Measurements from ENCODE around the gene SCN4A. TPM values are rescaled to one million over a fixed set of nuclear protein-coding genes. Genes with fewer than 3 reads are reported as not detected.
"Not testable (repeated sequence)": the region's sequence is repeated elsewhere in the genome, so short reads cannot be mapped to it uniquely, and the experiment has no call there.

The SCN4A gene
- total and polyA plus RNA-seq, 2 donors = 0.19 to 0.46 TPM

- DNase-seq (ENCODE audit: low read depth in 6 of 9, low spot score in 9 of 9); H3K27ac ChIP-seq (ENCODE audit: low read depth in 1 of 2, low read length in 1 of 2): not testable (repeated sequence)
- WGBS = 91% methylated on average over 11 of the region's 11 CpGs
These were observed 80.2 kb downstream of the SCN4A start for GRCh38 chr17:63892316-63893037.

GRCh38 chr17:63889026-63889848, 83.5 kb downstream of the SCN4A start:
- H3K9me3 ChIP-seq (ENCODE audit: control insufficient read depth in 2 of 2, insufficient read depth in 1 of 2, low read length in 1 of 2); H3K27ac ChIP-seq (ENCODE audit: low read depth in 1 of 2, low read length in 1 of 2); H3K36me3 ChIP-seq (ENCODE audit: control insufficient read depth in 2 of 2, insufficient read depth in 2 of 2, low read length in 1 of 2); H3K4me1 ChIP-seq (ENCODE audit: control insufficient read depth in 2 of 2, insufficient read depth in 2 of 2, low read length in 2 of 2); H3K27me3 ChIP-seq (ENCODE audit: control insufficient read depth in 2 of 2, insufficient read depth in 1 of 2, low read length in 1 of 2); H3K4me3 ChIP-seq (ENCODE audit: low read length in 2 of 2): not testable (repeated sequence)
- peak in 3 of 9 donors; percentile 9 to 20 (median 13) for DNase-seq (ENCODE audit: low read depth in 6 of 9, low spot score in 9 of 9)
- 46% methylated on average over 13 of the region's 13 CpGs for WGBS

More at GRCh38 chr17:63892316-63893037, 80.2 kb downstream of the SCN4A start:
- not testable (repeated sequence) for H3K36me3 ChIP-seq (ENCODE audit: control insufficient read depth in 2 of 2, insufficient read depth in 2 of 2, low read length in 1 of 2); H3K4me1 ChIP-seq (ENCODE audit: control insufficient read depth in 2 of 2, insufficient read depth in 2 of 2, low read length in 2 of 2); H3K9me3 ChIP-seq (ENCODE audit: control insufficient read depth in 2 of 2, insufficient read depth in 1 of 2, low read length in 1 of 2); H3K27me3 ChIP-seq (ENCODE audit: control insufficient read depth in 2 of 2, insufficient read depth in 1 of 2, low read length in 1 of 2); H3K4me3 ChIP-seq (ENCODE audit: low read length in 2 of 2)

Other genes starting within 250 kb of the SCN4A start
- gene STRADA, start 231.1 kb downstream of the SCN4A start, total RNA-seq = 13.4 TPM
- 32.2 TPM for gene STRADA, start 231.1 kb downstream of the SCN4A start, polyA plus RNA-seq
- 34.7 TPM for gene CCDC47, start 199.3 kb downstream of the SCN4A start, total RNA-seq
- 25.9 TPM for gene CCDC47, start 199.3 kb downstream of the SCN4A start, polyA plus RNA-seq
- gene DDX42, start 198.7 kb downstream of the SCN4A start, total RNA-seq = 58.9 TPM
- gene DDX42, start 198.7 kb downstream of the SCN4A start, polyA plus RNA-seq = 92.8 TPM
- gene PSMC5, start 145.5 kb downstream of the SCN4A start, total RNA-seq = 31.7 TPM
- gene PSMC5, start 145.5 kb downstream of the SCN4A start, polyA plus RNA-seq = 179 TPM
- 32.9 TPM for gene FTSJ3, start 145.3 kb downstream of the SCN4A start, total RNA-seq
- gene FTSJ3, start 145.3 kb downstream of the SCN4A start, polyA plus RNA-seq = 21.0 TPM
- 72.1 TPM for gene SMARCD2, start 130.2 kb downstream of the SCN4A start, total RNA-seq
- gene SMARCD2, start 130.2 kb downstream of the SCN4A start, polyA plus RNA-seq = 68.9 TPM
- 1.0 TPM for gene CSH2, start 99.2 kb downstream of the SCN4A start, total RNA-seq
- gene CSH2, start 99.2 kb downstream of the SCN4A start, polyA plus RNA-seq = 11.2 TPM
- gene GH2, start 91.0 kb downstream of the SCN4A start, total RNA-seq = 0.24 TPM
- 1.2 TPM for gene GH2, start 91.0 kb downstream of the SCN4A start, polyA plus RNA-seq
- gene CSH1, start 76.3 kb downstream of the SCN4A start, total RNA-seq = 2.3 TPM
- 11.6 TPM for gene CSH1, start 76.3 kb downstream of the SCN4A start, polyA plus RNA-seq
- gene CSHL1, start 61.7 kb downstream of the SCN4A start, total RNA-seq = 0.24 TPM
- gene CSHL1, start 61.7 kb downstream of the SCN4A start, polyA plus RNA-seq = 1.3 TPM
- 0.33 TPM for gene GH1, start 54.1 kb downstream of the SCN4A start, total RNA-seq
- gene GH1, start 54.1 kb downstream of the SCN4A start, polyA plus RNA-seq = 3.1 TPM
- gene CD79B, start 40.6 kb downstream of the SCN4A start, total RNA-seq = 19.5 TPM
- gene CD79B, start 40.6 kb downstream of the SCN4A start, polyA plus RNA-seq = 34.1 TPM
- gene PRR29, start 25.4 kb upstream of the SCN4A start, total RNA-seq = 0.28 TPM
- gene PRR29, start 25.4 kb upstream of the SCN4A start, polyA plus RNA-seq = 0.43 TPM
- 53.9 TPM for gene ICAM2, start 47.7 kb upstream of the SCN4A start, total RNA-seq
- gene ICAM2, start 47.7 kb upstream of the SCN4A start, polyA plus RNA-seq = 38.6 TPM
- gene ERN1, start 157.2 kb upstream of the SCN4A start, total RNA-seq = 5.9 TPM
- 7.4 TPM for gene ERN1, start 157.2 kb upstream of the SCN4A start, polyA plus RNA-seq

All from thymus (tissue), 11 donors.